GM18511 (cell line): Measurements from ENCODE around the gene RGL1.
A peak's percentile ranks its signal among the peaks of the same experiment; 100 is the strongest.

Experiments
- ATAC-seq: cut with Tn5 transposase; IDR thresholded peaks from one replicate; pipeline ENCODE4 v1.9.1; 2021; ENCODE audit warnings: mild to moderate bottlenecking, moderate library complexity; ENCODE audit not compliant: unreplicated experiment

RGL1 gene

DNA sequence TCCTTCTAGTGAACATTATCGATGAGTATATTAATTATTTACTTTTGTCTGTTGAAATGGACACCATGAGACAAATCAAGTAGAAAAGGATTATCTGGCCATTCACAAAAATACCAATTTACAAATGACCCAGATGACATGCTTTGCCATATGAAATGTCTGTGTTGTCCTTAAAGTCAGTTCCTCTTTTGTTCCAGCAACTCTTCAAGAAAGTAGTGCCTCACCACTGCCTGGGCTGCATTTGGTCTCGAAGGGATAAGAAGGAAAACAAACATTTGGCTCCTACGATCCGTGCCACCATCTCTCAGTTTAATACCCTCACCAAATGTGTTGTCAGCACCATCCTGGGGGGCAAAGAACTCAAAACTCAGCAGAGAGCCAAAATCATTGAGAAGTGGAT is 79.6 kb downstream of the RGL1 start:
- no peak for ATAC-seq

GRCh38 chr1:183885142-183885735 is 80.3 kb downstream of the RGL1 start:
- ATAC-seq, result no peak

- ATAC-seq, result no peak
These were observed 81.3 kb downstream of the RGL1 start for GRCh38 chr1:183886083-183886828.

- no peak for ATAC-seq
These were observed 81.9 kb downstream of the RGL1 start for GRCh38 chr1:183886853-183887252.

- no peak for ATAC-seq
These were observed 83.2 kb downstream of the RGL1 start for GRCh38 chr1:183887826-183888819.

- ATAC-seq, result no peak
These were observed 84.2 kb downstream of the RGL1 start for GRCh38 chr1:183889095-183889494.

DNA sequence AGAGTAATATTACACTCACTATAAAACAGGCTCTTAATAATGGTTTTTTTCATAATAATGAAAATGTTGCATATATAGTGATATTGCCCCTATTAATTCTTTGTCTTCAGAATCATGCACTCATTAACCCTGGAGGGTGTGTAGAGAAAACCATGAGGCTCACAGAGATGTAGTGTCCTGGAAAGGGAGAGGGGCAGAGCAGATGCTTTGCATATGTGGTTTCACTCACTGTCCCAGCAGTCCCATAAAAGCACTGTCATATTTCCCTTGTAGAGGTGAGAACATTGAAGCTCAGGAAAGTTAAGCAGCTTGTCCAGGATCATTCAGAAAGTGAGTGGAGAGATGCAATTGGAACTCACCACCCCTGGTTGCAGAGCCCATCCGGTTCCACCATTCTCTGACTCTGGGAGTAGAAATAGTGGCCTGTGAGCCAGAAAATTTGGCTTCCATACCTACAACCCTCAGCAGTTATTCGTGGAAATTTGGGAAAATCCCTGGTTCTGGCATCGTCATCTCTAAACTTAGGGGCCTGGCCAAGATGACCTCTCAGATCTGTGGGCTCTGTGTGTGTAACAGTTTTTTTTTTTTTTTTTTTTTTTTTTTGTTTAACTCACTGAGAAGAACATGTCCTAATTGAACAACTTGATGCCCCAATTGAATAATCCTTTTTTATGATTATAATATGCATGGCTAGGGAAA is 86.4 kb downstream of the RGL1 start:
- ATAC-seq, result peak; percentile 91

- ATAC-seq, result no peak
These were observed 87.5 kb downstream of the RGL1 start for GRCh38 chr1:183892351-183892793.

- no peak for ATAC-seq
These were observed 88.8 kb downstream of the RGL1 start for GRCh38 chr1:183893561-183894289.

GRCh38 chr1:183894290-183894565 is 89.3 kb downstream of the RGL1 start:
- no peak for ATAC-seq

GRCh38 chr1:183896466-183897048 is 91.6 kb downstream of the RGL1 start:
- peak; percentile 25 for ATAC-seq

DNA sequence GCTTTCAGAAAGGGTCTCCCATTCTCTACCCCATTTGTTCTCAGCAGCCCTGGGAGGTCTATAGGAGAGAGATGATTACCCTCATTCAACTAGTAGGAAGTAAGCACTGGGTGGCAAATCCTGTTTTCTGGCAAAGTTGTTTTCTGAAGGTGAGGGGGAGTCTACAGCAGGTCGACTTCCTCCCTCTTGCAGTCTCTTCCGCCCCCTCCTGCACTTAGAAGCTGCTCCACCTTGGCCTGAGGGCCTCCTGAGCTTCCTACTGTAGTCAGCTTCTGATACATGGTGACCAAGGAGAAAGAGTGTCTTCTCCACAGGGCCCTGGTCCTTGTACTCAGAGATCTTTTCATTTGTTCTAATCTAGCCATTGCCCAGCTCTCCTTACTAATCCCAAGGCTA is 93.1 kb downstream of the RGL1 start:
- peak; percentile 34 for ATAC-seq

- no peak for ATAC-seq
These were observed 93.7 kb downstream of the RGL1 start for GRCh38 chr1:183898610-183899009.

GRCh38 chr1:183901748-183902330 is 96.9 kb downstream of the RGL1 start:
- peak; percentile 30 for ATAC-seq

DNA sequence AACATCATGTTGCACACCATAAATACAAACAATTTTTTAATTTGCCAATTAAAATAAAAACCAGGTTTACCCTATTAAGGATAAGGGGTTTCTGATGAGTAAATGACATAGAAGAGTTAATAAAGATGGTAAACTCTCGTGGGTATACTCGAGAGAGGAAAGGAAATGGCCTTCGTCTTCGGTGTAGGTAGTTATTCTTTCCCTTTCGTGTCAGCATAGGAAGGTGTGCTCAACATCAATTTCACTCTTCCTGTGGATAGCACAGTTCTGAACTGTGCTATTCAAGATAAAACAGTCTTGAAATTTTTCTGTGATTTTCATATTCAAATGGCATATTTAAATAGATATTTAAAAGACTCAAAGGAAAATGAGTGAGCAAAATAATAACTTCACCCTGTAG is 98.2 kb downstream of the RGL1 start:
- ATAC-seq, result no peak

DNA sequence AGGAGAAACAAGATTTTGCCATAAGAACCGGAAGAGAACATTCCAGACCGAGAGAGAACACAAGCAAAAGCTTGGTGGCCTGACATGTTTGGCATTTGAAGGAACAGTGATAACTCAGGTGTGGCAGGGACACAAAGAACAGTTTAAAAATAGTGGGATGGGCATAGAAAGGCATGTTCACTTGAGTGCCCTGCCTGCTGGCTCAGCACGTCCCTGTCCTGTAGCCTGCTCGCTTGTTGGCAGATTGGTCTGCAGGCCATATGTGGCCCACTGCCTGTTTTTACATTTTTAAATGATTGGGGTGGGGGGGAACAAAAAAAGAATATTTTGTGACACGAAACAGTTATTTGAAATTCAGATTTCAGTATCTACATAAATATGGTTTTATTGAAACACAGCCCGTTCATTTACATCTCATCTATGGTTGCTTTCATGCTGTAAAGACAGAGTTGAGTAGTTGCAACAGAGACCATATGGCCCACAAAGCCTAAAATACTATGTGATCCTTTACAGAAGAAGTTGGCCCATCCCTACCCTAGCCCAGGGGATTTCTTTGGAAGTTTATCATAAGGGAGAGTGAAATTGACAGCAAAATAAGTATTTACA is 100.7 kb downstream of the RGL1 start:
- ATAC-seq, result no peak

DNA sequence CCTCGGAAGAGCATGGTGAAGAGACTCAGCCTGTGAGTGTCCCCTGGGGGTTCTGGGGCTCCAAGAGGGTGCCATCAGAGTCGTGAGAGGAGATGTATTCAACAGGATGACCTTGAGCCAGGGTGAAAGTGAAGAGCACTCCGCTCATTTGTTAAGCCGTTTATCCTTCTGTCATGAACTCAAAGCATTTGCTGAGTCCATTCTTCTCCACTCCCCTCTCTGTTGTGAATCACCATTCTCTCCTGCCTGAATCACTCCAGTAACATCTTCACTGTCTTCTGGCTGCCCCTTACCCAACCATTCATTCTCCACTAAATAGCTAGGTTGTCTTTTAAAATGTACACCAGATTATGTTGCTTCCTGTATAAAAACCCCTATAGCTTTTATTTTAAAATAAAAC is 102.2 kb downstream of the RGL1 start:
- no peak for ATAC-seq

DNA sequence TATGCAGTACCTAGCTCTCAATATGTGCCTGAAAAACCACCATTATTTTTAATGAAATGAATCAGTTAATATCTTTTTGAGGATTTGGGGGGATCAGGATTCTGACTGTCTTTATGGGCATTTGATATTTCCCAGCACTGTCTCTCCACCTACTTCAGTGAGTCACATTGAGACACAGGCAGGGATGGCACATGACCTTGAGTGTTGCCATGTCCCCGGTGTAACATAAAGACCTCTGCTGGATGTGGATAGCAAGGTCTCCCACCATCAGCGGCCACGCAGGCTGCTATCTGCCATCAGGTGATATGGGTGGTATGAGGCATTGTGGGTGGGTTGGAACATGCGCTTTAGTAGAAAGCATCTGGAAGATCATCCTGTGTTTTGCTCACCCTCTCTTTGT is 103.2 kb downstream of the RGL1 start:
- ATAC-seq, result no peak

- no peak for ATAC-seq
These were observed 104.8 kb downstream of the RGL1 start for GRCh38 chr1:183909672-183910071.
